Measurements from ENCODE around the gene NF1.

DNA sequence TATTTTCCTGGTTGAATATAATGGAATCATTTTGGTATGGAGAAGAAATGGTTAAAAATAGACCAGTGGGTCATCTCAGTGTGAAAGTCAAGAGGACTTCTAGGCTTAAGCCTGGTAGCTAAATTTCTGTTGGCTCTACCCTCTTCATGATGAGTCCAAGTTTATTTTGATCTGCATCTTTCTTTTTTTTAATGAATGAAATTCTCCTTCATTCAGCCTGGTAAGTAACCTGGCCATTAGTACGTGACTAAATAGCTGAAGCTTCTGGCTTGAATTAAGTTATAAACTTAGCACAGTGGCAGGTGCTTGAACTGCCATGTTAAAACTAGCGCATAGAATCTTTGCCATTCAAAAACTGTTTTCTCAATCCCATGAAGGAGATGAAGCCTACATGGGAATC, 28.0 kb downstream of the NF1 start:
- TF ChIP-seq CTCF (IDR thresholded peaks at IDR 0.05) (no peak), POLR2A (IDR thresholded peaks at IDR 0.05) (no peak), POLR2AphosphoS5 (IDR thresholded peaks at IDR 0.05) (no peak)

Measured in prostate gland (tissue), 2 donors.